ENCODE measurements around the gene ATPAF1. TPM values are rescaled to one million over a fixed set of nuclear protein-coding genes. Genes with fewer than 3 reads are reported as not detected.
"Not testable (repeated sequence)": the region's sequence is repeated elsewhere in the genome, so short reads cannot be mapped to it uniquely, and the experiment has no call there.

Gene ATPAF1
- total and polyA plus RNA-seq, 12 donors, result 104 to 225 (median 139) TPM

DNA sequence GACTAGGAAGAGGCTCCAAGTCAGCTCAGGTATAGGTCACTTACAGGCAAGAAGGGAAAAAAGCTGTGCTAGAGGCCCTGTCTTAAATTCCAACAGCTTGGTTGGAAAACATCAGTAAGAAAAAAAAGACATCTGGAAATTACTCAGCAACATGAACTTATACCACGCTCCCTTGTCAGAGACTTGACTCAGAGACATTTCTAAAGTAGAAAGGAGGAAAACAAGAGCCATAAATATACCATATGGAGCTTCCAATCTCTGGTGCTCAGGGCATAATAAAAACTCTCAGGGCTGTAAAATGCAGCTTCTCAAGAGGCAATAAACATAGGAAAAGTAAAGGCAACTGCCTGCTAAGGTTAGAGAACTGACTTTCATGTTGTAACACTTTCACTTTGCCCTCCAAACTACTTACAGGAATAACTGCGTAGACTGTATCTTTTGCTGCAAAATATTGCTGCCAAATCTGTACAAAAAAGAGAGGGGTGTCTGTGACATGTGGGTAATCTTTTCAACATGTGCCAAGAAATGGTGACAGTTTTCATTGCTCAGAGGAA is 14.7 kb downstream of the ATPAF1 start:
- 71 to 88% (median 79%) methylated on average over 2 of the region's 2 CpGs for WGBS, 4 donors
- DNase-seq, result no peak
- H3K27ac ChIP-seq, result peak overlapping the region in 2 of 5 donors; percentile 25 to 45
- no peaks in the 10 kb centered on the region for H3K9me3 ChIP-seq (replicated peaks in 1 of 3)
- TF ChIP-seq, protein P1, sequence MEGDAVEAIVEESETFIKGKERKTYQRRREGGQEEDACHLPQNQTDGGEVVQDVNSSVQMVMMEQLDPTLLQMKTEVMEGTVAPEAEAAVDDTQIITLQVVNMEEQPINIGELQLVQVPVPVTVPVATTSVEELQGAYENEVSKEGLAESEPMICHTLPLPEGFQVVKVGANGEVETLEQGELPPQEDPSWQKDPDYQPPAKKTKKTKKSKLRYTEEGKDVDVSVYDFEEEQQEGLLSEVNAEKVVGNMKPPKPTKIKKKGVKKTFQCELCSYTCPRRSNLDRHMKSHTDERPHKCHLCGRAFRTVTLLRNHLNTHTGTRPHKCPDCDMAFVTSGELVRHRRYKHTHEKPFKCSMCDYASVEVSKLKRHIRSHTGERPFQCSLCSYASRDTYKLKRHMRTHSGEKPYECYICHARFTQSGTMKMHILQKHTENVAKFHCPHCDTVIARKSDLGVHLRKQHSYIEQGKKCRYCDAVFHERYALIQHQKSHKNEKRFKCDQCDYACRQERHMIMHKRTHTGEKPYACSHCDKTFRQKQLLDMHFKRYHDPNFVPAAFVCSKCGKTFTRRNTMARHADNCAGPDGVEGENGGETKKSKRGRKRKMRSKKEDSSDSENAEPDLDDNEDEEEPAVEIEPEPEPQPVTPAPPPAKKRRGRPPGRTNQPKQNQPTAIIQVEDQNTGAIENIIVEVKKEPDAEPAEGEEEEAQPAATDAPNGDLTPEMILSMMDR (IDR thresholded peaks at IDR 0.05), result no peak
- TF ChIP-seq POLR2A (IDR thresholded peaks at IDR 0.05), result no peak
- no peaks in the 10 kb centered on the region for H3K27me3 ChIP-seq
- peaks cover 0 to 41% of the 10 kb centered on the region in 2 donors for H3K36me3 ChIP-seq (replicated peaks in 1 of 2)
- H3K4me1 ChIP-seq (replicated peaks in 1 of 2), result no peaks in the 10 kb centered on the region
- intact Hi-C loops (cut with DNase I), result no loop called here
- H3K4me3 ChIP-seq, result peak overlapping the region in 1 of 4 donors; percentile 5

- Histone ChIP-seq H3K27ac (peak overlapping the region in 1 of 5 donors; percentile 45), H3K27me3 (no peaks in the 10 kb centered on the region), H3K36me3 (replicated peaks in 1 of 2) (peaks cover 0 to 31% of the 10 kb centered on the region in 2 donors), H3K4me3 (no peak overlapping the region), H3K9me3 (replicated peaks in 1 of 3) (no peaks in the 10 kb centered on the region), H3K4me1 (replicated peaks in 1 of 2) (no peaks in the 10 kb centered on the region)
- intact Hi-C loops (cut with DNase I), result no loop called here
- WGBS, 4 donors, result 76 to 79% (median 76%) methylated on average over 6 of the region's 6 CpGs
- no peak for DNase-seq
- no peak for TF ChIP-seq POLR2A (IDR thresholded peaks at IDR 0.05)
- TF ChIP-seq, protein P1 (IDR thresholded peaks at IDR 0.05), result no peak
These were observed 15.7 kb downstream of the ATPAF1 start for GRCh38 chr1:46652321-46653100.

DNA sequence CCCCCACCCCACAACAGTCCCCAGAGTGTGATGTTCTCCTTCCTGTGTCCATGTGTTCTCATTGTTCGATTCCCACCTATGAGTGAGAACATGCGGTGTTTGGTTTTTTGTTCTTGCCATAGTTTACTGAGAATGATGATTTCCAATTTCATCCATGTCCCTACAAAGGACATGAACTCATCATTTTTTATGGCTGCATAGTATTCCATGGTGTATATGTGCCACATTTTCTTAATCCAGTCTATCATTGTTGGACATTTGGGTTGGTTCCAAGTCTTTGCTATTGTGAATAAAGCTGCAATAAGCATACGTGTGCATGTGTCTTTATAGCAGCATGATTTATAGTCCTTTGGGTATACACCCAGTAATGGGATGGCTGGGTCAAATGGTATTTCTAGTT is 17.0 kb downstream of the ATPAF1 start:
- H3K27ac ChIP-seq; H3K4me1 ChIP-seq (replicated peaks in 1 of 2); H3K9me3 ChIP-seq (replicated peaks in 1 of 3); intact Hi-C loops (cut with DNase I); H3K27me3 ChIP-seq; DNase-seq; H3K4me3 ChIP-seq: not testable (repeated sequence)
- peaks cover 0 to 19% of the 10 kb centered on the region in 2 donors for H3K36me3 ChIP-seq (replicated peaks in 1 of 2)
- WGBS, 4 donors, result 89 to 100% (median 98%) methylated on average over 1 to 3 of the region's 3 CpGs

DNA sequence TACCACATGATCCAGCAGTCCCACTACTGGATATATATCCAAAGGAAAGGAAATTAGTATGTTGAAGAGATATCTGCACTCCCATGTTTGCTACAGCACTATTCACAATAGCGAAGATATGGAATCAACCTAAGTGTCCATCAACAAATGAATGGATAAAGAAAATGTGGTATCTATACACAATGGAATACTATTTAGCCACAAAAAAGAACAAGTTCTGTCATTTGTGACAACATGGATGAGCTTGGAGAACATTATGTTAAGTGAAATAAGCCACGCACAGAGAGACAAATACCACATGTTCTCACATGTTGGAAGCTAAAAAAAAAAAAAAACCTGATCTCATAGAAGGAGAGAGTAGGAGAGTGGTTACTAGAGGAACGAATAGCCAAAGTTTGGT is 17.7 kb downstream of the ATPAF1 start:
- Histone ChIP-seq H3K27me3 (no peaks in the 10 kb centered on the region), H3K9me3 (replicated peaks in 1 of 3) (no peaks in the 10 kb centered on the region), H3K4me1 (replicated peaks in 1 of 2) (peaks cover 0 to 7% of the 10 kb centered on the region in 2 donors), H3K4me3 (no peak overlapping the region), H3K36me3 (replicated peaks in 1 of 2) (peaks cover 0 to 13% of the 10 kb centered on the region in 2 donors), H3K27ac (no peak overlapping the region)
- TF ChIP-seq POLR2A (IDR thresholded peaks at IDR 0.05), result no peak
- TF ChIP-seq, protein P1 (IDR thresholded peaks at IDR 0.05), result no peak
- WGBS, 4 donors, result 93 to 99% (median 95%) methylated on average over 3 of the region's 3 CpGs
- intact Hi-C loops (cut with DNase I), result no loop called here
- no peak for DNase-seq

All from adrenal gland (tissue), 12 donors.